Ascending aorta (tissue), 2 donors: ENCODE measurements around the gene ARHGAP25. TPM values are rescaled to one million over a fixed set of nuclear protein-coding genes. Genes with fewer than 3 reads are reported as not detected.

ENCODE experiments used
- DNase-seq, 2 donors: peaks; one replicate each; pipeline ENCODE4 v3.0.0-alpha.2; 2019; ENCODE audit warnings: low spot score in 2 of 2
- H3K27ac ChIP-seq, 2 donors: fragments of 200-600 bp; sonication (generic); one replicate each; pipeline ENCODE4 v1.5.1; 2016 to 2017; ENCODE audit warnings: mild to moderate bottlenecking in 1 of 2
- H3K27me3 ChIP-seq: fragments of 200-600 bp; sonication (generic); one replicate; pipeline ENCODE4 v1.5.1; 2017
- H3K36me3 ChIP-seq, 2 donors: fragments of 200-600 bp; sonication (generic); one replicate each; pipeline ENCODE4 v1.5.1; 2016
- H3K4me1 ChIP-seq, 2 donors: fragments of 200-600 bp; sonication (generic); one replicate each; pipeline ENCODE4 v1.5.1; 2016 to 2017; ENCODE audit warnings: mild to moderate bottlenecking in 1 of 2
- H3K4me3 ChIP-seq, 2 donors: fragments of 200-600 bp; sonication (generic); one replicate each; pipeline ENCODE4 v1.5.1; 2016 to 2017; ENCODE audit warnings: mild to moderate bottlenecking in 1 of 2
- H3K9me3 ChIP-seq, 2 donors: fragments of 200-600 bp; sonication (generic); one replicate each; pipeline ENCODE4 v1.5.1; 2016
- intact Hi-C: fragments of 100-400 bp; cut with DNase I; formaldehyde crosslinking; loops from one replicate; pipeline ENCODE4 v1.15.1; 2023
- total RNA-seq: library from RNA; depleted of rRNA; stranded (reverse); fragments of >200 nt; gene quantifications from one replicate; pipeline ENCODE4 v1.1.0, GENCODE V29; 2016
- TF ChIP-seq, protein P1 (sequence below), 3 experiments: fragments of 200-600 bp in 2 of 3; fragments of 450-650 bp in 1 of 3; sonication (generic) in 2 of 3; IDR thresholded peaks; one replicate each; pipeline ENCODE4 v1.5.1; 2016 to 2019; ENCODE audit warnings: antibody characterized with exemption in 3 of 3, mild to moderate bottlenecking in 1 of 3, moderate library complexity in 1 of 3

The ARHGAP25 gene, protein sequence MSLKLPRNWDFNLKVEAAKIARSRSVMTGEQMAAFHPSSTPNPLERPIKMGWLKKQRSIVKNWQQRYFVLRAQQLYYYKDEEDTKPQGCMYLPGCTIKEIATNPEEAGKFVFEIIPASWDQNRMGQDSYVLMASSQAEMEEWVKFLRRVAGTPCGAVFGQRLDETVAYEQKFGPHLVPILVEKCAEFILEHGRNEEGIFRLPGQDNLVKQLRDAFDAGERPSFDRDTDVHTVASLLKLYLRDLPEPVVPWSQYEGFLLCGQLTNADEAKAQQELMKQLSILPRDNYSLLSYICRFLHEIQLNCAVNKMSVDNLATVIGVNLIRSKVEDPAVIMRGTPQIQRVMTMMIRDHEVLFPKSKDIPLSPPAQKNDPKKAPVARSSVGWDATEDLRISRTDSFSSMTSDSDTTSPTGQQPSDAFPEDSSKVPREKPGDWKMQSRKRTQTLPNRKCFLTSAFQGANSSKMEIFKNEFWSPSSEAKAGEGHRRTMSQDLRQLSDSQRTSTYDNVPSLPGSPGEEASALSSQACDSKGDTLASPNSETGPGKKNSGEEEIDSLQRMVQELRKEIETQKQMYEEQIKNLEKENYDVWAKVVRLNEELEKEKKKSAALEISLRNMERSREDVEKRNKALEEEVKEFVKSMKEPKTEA
- total RNA-seq: 8.3 TPM

DNA sequence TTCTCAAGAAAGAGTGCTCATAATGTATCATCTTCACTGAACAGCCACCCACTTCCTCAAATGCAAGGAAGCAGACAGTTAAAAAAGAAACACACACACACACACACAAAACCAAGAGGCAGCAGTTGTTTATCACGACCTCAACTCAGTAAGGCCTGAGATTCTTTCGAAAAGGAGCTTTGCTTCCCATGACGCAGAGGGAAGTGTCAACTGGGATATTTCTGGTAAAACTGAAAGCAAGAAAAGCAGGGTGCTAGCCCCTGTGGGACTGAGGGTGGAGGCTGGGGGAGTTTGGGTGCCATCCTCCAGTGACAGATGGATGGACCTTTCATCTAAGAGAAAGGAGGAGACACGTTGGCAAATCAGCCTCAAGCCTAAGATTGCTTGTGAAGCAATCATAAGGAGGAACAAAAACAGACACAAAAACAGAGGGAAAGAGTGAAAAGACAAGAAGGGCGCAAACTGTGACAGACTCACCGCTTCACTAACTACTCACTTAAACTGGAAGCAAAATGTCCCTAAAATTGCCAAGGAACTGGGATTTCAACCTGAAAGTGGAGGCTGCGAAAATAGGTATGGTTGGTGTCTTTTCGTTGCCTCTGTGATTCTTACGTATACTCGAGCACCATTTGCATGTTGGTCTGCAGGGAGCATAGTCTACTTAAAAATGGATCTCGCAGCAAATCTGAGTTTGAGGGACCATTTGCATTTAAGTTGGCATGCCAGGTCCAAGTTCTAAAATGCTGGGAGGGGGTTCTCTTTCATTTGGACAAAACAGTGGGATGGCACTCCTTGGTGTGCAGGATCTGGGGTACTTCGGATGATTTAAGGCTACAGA lies at the start of gene ARHGAP25:
Gene ARHGAP25 (plus strand): TSS at position 124 of the 838 bp plus-strand sequence. CDS start 389 bp downstream, at position 513.
- no peaks in the 10 kb centered on the region for H3K27me3 ChIP-seq
- H3K4me1 ChIP-seq: no peaks in the 10 kb centered on the region
- TF ChIP-seq, protein P1, sequence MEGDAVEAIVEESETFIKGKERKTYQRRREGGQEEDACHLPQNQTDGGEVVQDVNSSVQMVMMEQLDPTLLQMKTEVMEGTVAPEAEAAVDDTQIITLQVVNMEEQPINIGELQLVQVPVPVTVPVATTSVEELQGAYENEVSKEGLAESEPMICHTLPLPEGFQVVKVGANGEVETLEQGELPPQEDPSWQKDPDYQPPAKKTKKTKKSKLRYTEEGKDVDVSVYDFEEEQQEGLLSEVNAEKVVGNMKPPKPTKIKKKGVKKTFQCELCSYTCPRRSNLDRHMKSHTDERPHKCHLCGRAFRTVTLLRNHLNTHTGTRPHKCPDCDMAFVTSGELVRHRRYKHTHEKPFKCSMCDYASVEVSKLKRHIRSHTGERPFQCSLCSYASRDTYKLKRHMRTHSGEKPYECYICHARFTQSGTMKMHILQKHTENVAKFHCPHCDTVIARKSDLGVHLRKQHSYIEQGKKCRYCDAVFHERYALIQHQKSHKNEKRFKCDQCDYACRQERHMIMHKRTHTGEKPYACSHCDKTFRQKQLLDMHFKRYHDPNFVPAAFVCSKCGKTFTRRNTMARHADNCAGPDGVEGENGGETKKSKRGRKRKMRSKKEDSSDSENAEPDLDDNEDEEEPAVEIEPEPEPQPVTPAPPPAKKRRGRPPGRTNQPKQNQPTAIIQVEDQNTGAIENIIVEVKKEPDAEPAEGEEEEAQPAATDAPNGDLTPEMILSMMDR (IDR thresholded peaks at IDR 0.05): no peak
- no peak within 1 kb of the TSS for H3K27ac ChIP-seq
- no peaks in the 10 kb centered on the region for H3K36me3 ChIP-seq
- intact Hi-C loops: no loop called here
- DNase-seq: no peak
- H3K9me3 ChIP-seq: no peaks in the 10 kb centered on the region
- H3K4me3 ChIP-seq: peak within 1 kb of the TSS; percentile 8 to 44

DNA sequence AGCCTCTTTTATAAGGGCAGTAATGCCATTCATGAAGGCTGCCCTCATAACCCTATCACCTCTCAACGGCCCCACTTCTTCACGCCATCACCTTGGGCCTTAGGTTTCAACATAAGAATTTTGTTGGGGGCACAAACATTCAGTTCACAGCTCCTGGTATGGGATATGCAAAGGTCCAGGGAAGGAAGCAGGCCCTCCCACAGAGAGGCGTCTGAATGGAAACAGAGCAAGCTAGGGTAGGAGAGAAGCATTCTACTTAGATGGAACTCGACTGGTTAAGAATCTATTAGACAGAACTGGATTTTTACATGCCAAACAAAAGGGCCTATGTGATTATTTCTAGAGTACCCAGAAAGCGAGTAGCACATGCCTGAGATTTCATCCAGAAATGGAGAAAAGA lies 48.4 kb upstream of the ARHGAP25 start:
- no peaks in the 10 kb centered on the region for H3K9me3 ChIP-seq
- intact Hi-C loops: no loop called here
- no peak for DNase-seq
- no peak overlapping the region for H3K27ac ChIP-seq
- H3K36me3 ChIP-seq: no peaks in the 10 kb centered on the region
- H3K27me3 ChIP-seq: no peaks in the 10 kb centered on the region
- H3K4me3 ChIP-seq: no peak overlapping the region
- no peaks in the 10 kb centered on the region for H3K4me1 ChIP-seq
- TF ChIP-seq, protein P1 (IDR thresholded peaks at IDR 0.05): no peak

DNA sequence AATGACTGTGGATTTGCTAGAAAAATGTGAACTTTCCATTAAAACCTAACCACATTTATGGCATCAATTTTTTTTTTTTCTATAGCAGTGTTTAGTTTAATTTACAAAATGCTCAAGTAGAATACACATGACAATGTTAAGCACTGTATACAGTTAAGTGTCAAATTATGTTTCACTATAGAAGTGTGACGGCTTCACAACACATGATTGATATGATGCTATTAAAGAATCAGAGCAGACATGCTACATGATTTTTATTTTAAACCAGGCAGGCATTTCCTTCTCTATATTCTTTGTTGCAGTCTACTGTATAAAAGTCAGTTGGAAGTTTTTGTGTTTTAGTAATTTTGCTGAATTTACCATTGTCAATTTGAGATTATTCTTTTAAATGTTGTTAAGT lies 47.6 kb upstream of the ARHGAP25 start:
- no peak for DNase-seq
- Histone ChIP-seq H3K36me3 (no peaks in the 10 kb centered on the region), H3K9me3 (no peaks in the 10 kb centered on the region), H3K27me3 (no peaks in the 10 kb centered on the region), H3K4me3 (no peak overlapping the region), H3K4me1 (no peaks in the 10 kb centered on the region), H3K27ac (no peak overlapping the region)
- TF ChIP-seq, protein P1 (IDR thresholded peaks at IDR 0.05): no peak
- intact Hi-C loops: no loop called here

DNA sequence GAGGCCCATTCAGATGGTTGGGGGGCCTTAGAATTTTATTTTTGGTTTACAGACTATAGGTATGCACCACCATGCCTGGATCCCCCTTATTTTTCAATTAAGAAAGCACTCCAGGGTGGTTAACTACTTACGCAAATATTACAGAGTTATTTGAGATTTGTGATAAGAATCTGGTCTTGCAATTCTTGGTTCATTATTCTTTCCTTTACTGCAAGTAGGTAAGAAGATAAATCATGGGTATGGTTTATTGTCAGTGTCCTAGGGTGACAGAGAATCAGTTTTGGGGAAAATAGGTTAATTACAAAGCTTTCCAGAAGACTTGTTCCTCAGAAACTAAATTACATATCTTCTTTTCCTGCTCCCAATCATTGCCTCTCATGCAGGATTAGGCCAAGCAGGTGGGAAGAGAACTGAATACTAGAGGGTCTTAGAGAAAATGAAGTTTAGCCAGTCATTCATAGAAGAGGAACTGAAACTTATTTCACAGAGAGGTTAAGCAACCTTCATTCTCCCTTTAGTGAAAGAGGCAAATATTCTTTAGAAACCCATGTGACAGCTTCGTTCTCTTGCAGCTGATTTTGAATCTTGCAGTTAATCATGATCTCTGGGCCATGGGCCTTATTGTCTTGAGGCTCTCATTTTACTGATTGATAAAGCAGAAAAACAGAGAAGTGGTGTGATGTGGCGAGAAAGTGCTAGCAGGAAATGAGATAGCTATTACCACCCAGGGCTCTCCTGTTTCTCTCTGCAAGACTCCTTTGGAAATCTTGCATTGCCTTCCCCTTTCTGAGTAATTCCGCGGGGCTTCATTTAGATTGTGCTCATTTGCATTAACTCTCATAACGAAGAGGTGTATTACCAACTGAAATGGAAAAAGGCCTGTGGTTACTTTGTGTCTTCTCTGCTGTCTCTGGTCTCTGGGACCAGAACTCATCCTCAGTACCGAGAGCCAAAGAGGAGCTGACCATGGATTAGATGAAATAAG lies 44.8 kb upstream of the ARHGAP25 start:
- no peaks in the 10 kb centered on the region for H3K9me3 ChIP-seq
- no peak for DNase-seq
- no peaks in the 10 kb centered on the region for H3K27me3 ChIP-seq
- H3K27ac ChIP-seq: no peak overlapping the region
- H3K4me1 ChIP-seq: no peaks in the 10 kb centered on the region
- intact Hi-C loops: no loop called here
- H3K4me3 ChIP-seq: no peak overlapping the region
- H3K36me3 ChIP-seq: no peaks in the 10 kb centered on the region
- TF ChIP-seq, protein P1 (IDR thresholded peaks at IDR 0.05): no peak

DNA sequence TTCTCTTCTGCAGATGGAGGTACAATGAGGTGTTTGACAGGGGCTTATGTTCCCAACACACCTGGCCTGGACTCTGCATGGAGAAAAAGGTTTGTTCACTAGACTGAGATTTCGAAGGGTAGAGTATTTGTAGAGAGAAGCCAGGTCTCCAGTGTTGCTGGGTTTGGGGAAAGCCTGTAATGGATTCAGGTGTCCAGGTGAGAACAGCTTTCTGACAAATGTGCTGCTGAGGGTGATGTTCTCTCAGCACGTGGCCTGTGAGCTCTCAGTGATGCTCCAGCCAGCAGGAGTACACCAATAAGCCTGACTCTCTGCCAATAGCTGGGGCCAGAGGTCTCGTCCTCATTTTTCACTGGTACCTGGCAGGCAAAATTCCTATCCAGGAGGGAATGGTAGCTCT lies 43.8 kb upstream of the ARHGAP25 start:
- TF ChIP-seq, protein P1 (IDR thresholded peaks at IDR 0.05): no peak
- Histone ChIP-seq H3K9me3 (no peaks in the 10 kb centered on the region), H3K4me1 (no peaks in the 10 kb centered on the region), H3K27me3 (no peaks in the 10 kb centered on the region), H3K36me3 (no peaks in the 10 kb centered on the region), H3K4me3 (no peak overlapping the region), H3K27ac (no peak overlapping the region)
- no peak for DNase-seq
- intact Hi-C loops: no loop called here
